Sigmoid colon (tissue), 7 donors: ENCODE data around the gene TTC33. TPM values are rescaled to one million over a fixed set of nuclear protein-coding genes. Genes with fewer than 3 reads are reported as not detected.

Source experiments
- DNase-seq: peaks from one replicate; pipeline ENCODE4 v3.0.0-alpha.2; 2019
- H3K27ac ChIP-seq, 4 donors: fragments of 200-600 bp; sonication (generic); one replicate each; pipeline ENCODE4 v1.5.1; 2016 to 2019; ENCODE audit warnings: mild to moderate bottlenecking in 1 of 4
- H3K27me3 ChIP-seq, 3 donors: fragments of 200-600 bp; sonication (generic); one replicate each; pipeline ENCODE4 v1.5.1; 2019; ENCODE audit warnings: mild to moderate bottlenecking in 1 of 3
- H3K36me3 ChIP-seq, 4 donors: fragments of 200-600 bp; sonication (generic); one replicate each; pipeline ENCODE4 v1.5.1; 2016 to 2019
- H3K4me1 ChIP-seq, 4 donors: fragments of 200-600 bp; sonication (generic); one replicate each; pipeline ENCODE4 v1.5.1; 2017 to 2019
- H3K4me3 ChIP-seq, 4 donors: fragments of 200-600 bp; sonication (generic); one replicate each; pipeline ENCODE4 v1.5.1; 2017 to 2019; ENCODE audit warnings: mild to moderate bottlenecking in 2 of 4, moderate library complexity in 1 of 4
- H3K9me3 ChIP-seq, 4 donors: fragments of 200-600 bp in 3 of 4; sonication (generic) in 3 of 4; one replicate each; pipeline versions ENCODE4 v1.5.1 to v1.6.1; 2013 to 2019
- EP300 ChIP-seq, 4 donors: sonication (generic); formaldehyde crosslinking; IDR thresholded peaks; one replicate each; pipeline ENCODE4 v1.6.1; 2017; ENCODE audit warnings: antibody characterized with exemption in 4 of 4
- POLR2A ChIP-seq, 2 donors: fragments of 450-650 bp; IDR thresholded peaks; one replicate each; pipeline ENCODE4 v1.6.1; 2016; ENCODE audit warnings: antibody characterized with exemption in 2 of 2, mild to moderate bottlenecking in 2 of 2, moderate library complexity in 2 of 2
- POLR2AphosphoS5 ChIP-seq, 4 donors: sonication (generic); formaldehyde crosslinking; IDR thresholded peaks; one replicate each; pipeline ENCODE4 v1.6.1; 2017; ENCODE audit warnings: antibody characterized with exemption in 4 of 4
- WGBS, 2 donors: extraction: QIAGEN DNeasy Blood & Tissue Kit; methylation state at CpG; one replicate each; pipeline ENCODE4 v1.1.7; 2013; 5-methylcytosine and 5-hydroxymethylcytosine counted together
- intact Hi-C: fragments of 100-400 bp; cut with DNase I; formaldehyde crosslinking; loops from one replicate; pipeline ENCODE4 v1.15.1; 2023
- polyA plus RNA-seq, 3 donors: library from polyadenylated mRNA; stranded (reverse); fragments of 200-250 nt; gene quantifications; one replicate each; pipeline ENCODE4 v1.2.3, GENCODE V29; 2013
- total RNA-seq, 4 donors: library from RNA; depleted of rRNA; stranded (reverse); fragments of >200 nt; gene quantifications; one replicate each; pipeline ENCODE4 v1.1.0, GENCODE V29; 2016
- TF ChIP-seq, protein P1 (sequence below), 4 experiments: fragments of 450-650 bp in 3 of 4; fragments of 200-600 bp in 1 of 4; IDR thresholded peaks; one replicate each; pipeline ENCODE4 v1.5.1; 2016 to 2019; ENCODE audit warnings: antibody characterized with exemption in 4 of 4, mild to moderate bottlenecking in 3 of 4, moderate library complexity in 2 of 4
- donor health status: healthy with polysubstance abuse.
- donor health status: Bipolar disorder and iron deficiency.
- donor health status: healthy.

The TTC33 gene
- total and polyA plus RNA-seq, 7 donors: 6.6 to 33.2 (median 18.0) TPM

DNA sequence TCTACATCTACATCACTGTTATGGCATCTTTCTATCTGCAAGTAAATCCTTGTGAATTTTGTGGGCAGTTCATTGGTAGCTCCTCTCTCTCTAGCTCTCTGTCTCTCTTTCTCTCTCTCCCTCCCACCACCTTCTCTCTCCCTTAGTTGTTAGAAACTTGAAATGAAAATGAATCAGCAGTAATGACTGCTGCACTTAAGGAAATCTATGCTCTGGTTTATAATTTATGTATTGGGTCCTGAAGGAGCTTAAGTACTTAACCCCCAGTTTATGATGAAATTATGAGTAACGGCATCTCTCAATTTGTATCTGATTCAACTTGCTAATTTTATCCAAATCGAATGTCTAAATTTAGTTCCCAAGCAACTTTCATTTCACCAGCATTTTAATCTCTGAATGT lies 128.1 kb downstream of the TTC33 start:
- no peak overlapping the region for H3K4me3 ChIP-seq
- H3K4me1 ChIP-seq: no peaks in the 10 kb centered on the region
- intact Hi-C loops: no loop called here
- no peak for TF ChIP-seq EP300 (IDR thresholded peaks at IDR 0.05)
- TF ChIP-seq POLR2A (IDR thresholded peaks at IDR 0.05): no peak
- no peak for TF ChIP-seq POLR2AphosphoS5 (IDR thresholded peaks at IDR 0.05)
- 56 to 82% methylated on average over 2 of the region's 2 CpGs for WGBS, 2 donors
- no peak for DNase-seq
- no peaks in the 10 kb centered on the region for H3K9me3 ChIP-seq
- H3K27me3 ChIP-seq: no peaks in the 10 kb centered on the region
- no peaks in the 10 kb centered on the region for H3K36me3 ChIP-seq
- no peak overlapping the region for H3K27ac ChIP-seq

GRCh38 chr5:40626801-40627200 lies 129.0 kb downstream of the TTC33 start:
- no peak overlapping the region for H3K4me3 ChIP-seq
- 57 to 61% methylated on average over 2 of the region's 2 CpGs for WGBS, 2 donors
- TF ChIP-seq EP300 (IDR thresholded peaks at IDR 0.05): no peak
- no peak for TF ChIP-seq POLR2AphosphoS5 (IDR thresholded peaks at IDR 0.05)
- no peak for TF ChIP-seq POLR2A (IDR thresholded peaks at IDR 0.05)
- TF ChIP-seq, protein P1, sequence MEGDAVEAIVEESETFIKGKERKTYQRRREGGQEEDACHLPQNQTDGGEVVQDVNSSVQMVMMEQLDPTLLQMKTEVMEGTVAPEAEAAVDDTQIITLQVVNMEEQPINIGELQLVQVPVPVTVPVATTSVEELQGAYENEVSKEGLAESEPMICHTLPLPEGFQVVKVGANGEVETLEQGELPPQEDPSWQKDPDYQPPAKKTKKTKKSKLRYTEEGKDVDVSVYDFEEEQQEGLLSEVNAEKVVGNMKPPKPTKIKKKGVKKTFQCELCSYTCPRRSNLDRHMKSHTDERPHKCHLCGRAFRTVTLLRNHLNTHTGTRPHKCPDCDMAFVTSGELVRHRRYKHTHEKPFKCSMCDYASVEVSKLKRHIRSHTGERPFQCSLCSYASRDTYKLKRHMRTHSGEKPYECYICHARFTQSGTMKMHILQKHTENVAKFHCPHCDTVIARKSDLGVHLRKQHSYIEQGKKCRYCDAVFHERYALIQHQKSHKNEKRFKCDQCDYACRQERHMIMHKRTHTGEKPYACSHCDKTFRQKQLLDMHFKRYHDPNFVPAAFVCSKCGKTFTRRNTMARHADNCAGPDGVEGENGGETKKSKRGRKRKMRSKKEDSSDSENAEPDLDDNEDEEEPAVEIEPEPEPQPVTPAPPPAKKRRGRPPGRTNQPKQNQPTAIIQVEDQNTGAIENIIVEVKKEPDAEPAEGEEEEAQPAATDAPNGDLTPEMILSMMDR (IDR thresholded peaks at IDR 0.05): no peak
- no peaks in the 10 kb centered on the region for H3K27me3 ChIP-seq
- no peaks in the 10 kb centered on the region for H3K9me3 ChIP-seq
- no peaks in the 10 kb centered on the region for H3K4me1 ChIP-seq
- H3K27ac ChIP-seq: no peak overlapping the region
- H3K36me3 ChIP-seq: no peaks in the 10 kb centered on the region
- intact Hi-C loops: no loop called here
- no peak for DNase-seq

DNA sequence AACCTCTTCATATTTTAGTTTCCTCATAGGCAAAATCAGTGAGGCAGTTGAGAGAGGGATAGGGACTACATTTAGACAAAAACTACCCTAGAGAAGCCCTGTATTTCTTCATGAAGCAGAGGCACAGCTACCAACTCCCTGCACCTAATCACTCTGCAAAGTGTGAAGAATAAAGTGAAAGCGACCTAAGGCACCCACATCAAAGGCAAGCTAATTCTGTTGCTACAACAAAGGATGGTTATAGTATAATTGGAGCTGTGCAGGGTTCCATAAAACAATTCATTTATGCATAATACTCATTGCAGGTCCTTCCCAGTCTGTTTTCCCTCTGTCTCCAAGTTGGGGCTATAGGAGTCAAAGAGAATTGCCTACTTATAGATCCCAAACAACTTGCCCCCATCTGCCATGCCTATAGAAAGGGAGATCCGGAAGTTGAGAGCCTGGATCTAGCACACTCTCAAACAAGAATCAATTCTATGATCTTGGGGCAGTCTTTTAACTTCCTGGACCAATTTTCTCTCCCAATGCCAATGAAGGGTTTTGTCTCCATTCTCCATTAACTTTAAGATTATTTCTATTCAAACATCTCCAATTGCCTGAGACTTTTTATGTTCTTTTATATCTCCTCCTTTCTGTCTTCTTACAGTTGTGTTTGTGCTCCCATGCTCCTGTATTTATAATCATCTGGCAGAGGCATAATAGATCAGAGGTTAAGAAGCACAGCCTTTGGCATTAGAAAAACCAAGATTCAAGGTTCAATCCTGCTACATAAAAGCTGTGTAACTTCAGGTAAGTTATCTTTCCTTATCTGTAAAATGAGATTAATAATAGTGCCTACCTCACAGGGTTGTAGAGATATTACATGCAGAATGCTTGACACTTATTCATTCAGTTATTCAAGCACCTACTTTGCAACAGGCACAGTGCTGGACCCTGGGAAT lies 132.0 kb downstream of the TTC33 start:
- Histone ChIP-seq H3K9me3 (no peaks in the 10 kb centered on the region), H3K27ac (no peak overlapping the region), H3K4me3 (no peak overlapping the region), H3K36me3 (no peaks in the 10 kb centered on the region), H3K27me3 (no peaks in the 10 kb centered on the region), H3K4me1 (no peaks in the 10 kb centered on the region)
- intact Hi-C loops: no loop called here
- no peak for DNase-seq
- 16 to 43% methylated on average over 2 of the region's 2 CpGs for WGBS, 2 donors
- no peak for TF ChIP-seq POLR2AphosphoS5 (IDR thresholded peaks at IDR 0.05)
- no peak for TF ChIP-seq EP300 (IDR thresholded peaks at IDR 0.05)
- TF ChIP-seq, protein P1 (IDR thresholded peaks at IDR 0.05): no peak
- no peak for TF ChIP-seq POLR2A (IDR thresholded peaks at IDR 0.05)

- DNase-seq: no peak
- Histone ChIP-seq H3K36me3 (no peaks in the 10 kb centered on the region), H3K27me3 (no peaks in the 10 kb centered on the region), H3K9me3 (no peaks in the 10 kb centered on the region), H3K27ac (no peak overlapping the region), H3K4me3 (no peak overlapping the region), H3K4me1 (no peaks in the 10 kb centered on the region)
- TF ChIP-seq EP300 (IDR thresholded peaks at IDR 0.05): no peak
- no peak for TF ChIP-seq POLR2A (IDR thresholded peaks at IDR 0.05)
- no peak for TF ChIP-seq POLR2AphosphoS5 (IDR thresholded peaks at IDR 0.05)
- TF ChIP-seq, protein P1 (IDR thresholded peaks at IDR 0.05): no peak
- intact Hi-C loops: no loop called here
- 89 to 90% methylated on average over 2 of the region's 2 CpGs for WGBS, 2 donors
Observed at GRCh38 chr5:40622463-40623252, 133.1 kb downstream of the TTC33 start.

DNA sequence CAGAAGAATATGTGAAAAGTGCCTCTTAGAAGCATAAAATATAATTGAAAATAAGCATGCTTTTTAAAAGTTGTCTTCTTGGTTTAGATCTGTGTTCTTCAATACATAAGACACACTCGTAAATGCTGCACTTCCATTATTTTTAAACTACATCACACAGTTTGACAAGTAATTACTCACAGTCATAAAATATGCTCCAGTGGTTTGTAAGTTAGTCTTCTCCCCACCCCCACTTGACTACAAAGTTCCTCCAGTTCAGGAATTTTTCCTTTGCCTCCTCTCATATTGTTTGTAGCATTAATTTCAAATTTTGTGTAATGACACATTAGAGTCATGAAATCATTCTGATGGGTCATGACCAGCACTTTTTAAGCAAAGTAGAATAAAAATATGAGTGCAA lies 136.3 kb downstream of the TTC33 start:
- intact Hi-C loops: no loop called here
- Histone ChIP-seq H3K27me3 (no peaks in the 10 kb centered on the region), H3K4me1 (no peaks in the 10 kb centered on the region), H3K4me3 (no peak overlapping the region), H3K36me3 (no peaks in the 10 kb centered on the region), H3K9me3 (no peaks in the 10 kb centered on the region), H3K27ac (no peak overlapping the region)
- TF ChIP-seq, protein P1 (IDR thresholded peaks at IDR 0.05): no peak
- TF ChIP-seq POLR2A (IDR thresholded peaks at IDR 0.05): no peak
- no peak for TF ChIP-seq EP300 (IDR thresholded peaks at IDR 0.05)
- no peak for TF ChIP-seq POLR2AphosphoS5 (IDR thresholded peaks at IDR 0.05)
- DNase-seq: no peak
- WGBS, 2 donors: 19 to 47% methylated on average over 1 of the region's 1 CpG
